GM12878 (cell line): ENCODE results near the gene CALHM1.

Experiments
- ATF3 ChIP-seq: IDR thresholded peaks from 2 replicates; pipeline ENCODE4 v1.6.1; 2011; ENCODE audit warnings: low read depth, mild to moderate bottlenecking, low read length, moderate library complexity, borderline replicate concordance; ENCODE audit errors: extremely low read depth
- CBX5 ChIP-seq: sonication (generic); IDR thresholded peaks from 2 replicates; pipeline ENCODE4 v1.6.1; 2016; ENCODE audit warnings: low read depth, moderate library complexity, mild to moderate bottlenecking, inconsistent platforms
- EED ChIP-seq: sonication (generic); IDR thresholded peaks from 2 replicates; pipeline ENCODE4 v1.6.1; 2016; ENCODE audit warnings: antibody characterized with exemption, low read depth
- FOXM1 ChIP-seq: IDR thresholded peaks from 2 replicates; pipeline ENCODE4 v1.6.1; 2012; ENCODE audit warnings: low read depth, mild to moderate bottlenecking, inconsistent platforms, low read length, moderate library complexity
- HCFC1 ChIP-seq: fragments of 150-350 bp; IDR thresholded peaks from 2 replicates; pipeline ENCODE4 v1.6.1; 2014; ENCODE audit warnings: low read length
- NR2C1 ChIP-seq: fragments of 450-650 bp; IDR thresholded peaks from 2 replicates; pipeline ENCODE4 v1.6.1; 2017; ENCODE audit warnings: antibody characterized with exemption, mild to moderate bottlenecking, moderate library complexity
- POLR2AphosphoS5 ChIP-seq: IDR thresholded peaks from 2 replicates; pipeline ENCODE4 v1.6.1; 2011; ENCODE audit warnings: mild to moderate bottlenecking, low read length, inconsistent platforms
- YY1 ChIP-seq: IDR thresholded peaks from 2 replicates; pipeline ENCODE4 v1.6.1; 2011; ENCODE audit warnings: low read depth, mild to moderate bottlenecking, low read length
- ZNF274 ChIP-seq: IDR thresholded peaks from one replicate; pipeline ENCODE4 v1.8.0; 2011; ENCODE audit not compliant: insufficient read length, insufficient read depth

GRCh38 chr10:103451091-103451813 is 7.4 kb downstream of the CALHM1 start:
- TF ChIP-seq EED (no peak; the same call in 1 of the 2 replicates), NR2C1 (no peak), FOXM1 (no peak), POLR2AphosphoS5 (no peak), ATF3 (no peak), YY1 (no peak), HCFC1 (no peak), ZNF274 (no peak), CBX5 (no peak)
